Liver (tissue), 3 donors: ENCODE data around the gene MAPK6.

Experiments
- TAF1 ChIP-seq: conservative IDR thresholded peaks from 2 replicates; pipeline ENCODE4 v1.6.1; 2016; ENCODE audit warnings: antibody characterized with exemption, mild to moderate bottlenecking
- YY1 ChIP-seq: IDR thresholded peaks from 2 replicates; pipeline ENCODE4 v1.6.1; 2016; ENCODE audit warnings: antibody characterized with exemption, mild to moderate bottlenecking
- TF ChIP-seq, protein P1 (sequence below): IDR thresholded peaks from 2 replicates; pipeline ENCODE4 v1.6.1; 2016; ENCODE audit warnings: antibody characterized with exemption, mild to moderate bottlenecking
- TF ChIP-seq, protein P2 (sequence below): fragments of 150-350 bp; IDR thresholded peaks from 2 replicates; pipeline ENCODE4 v1.5.1; 2017; ENCODE audit warnings: improper control_type of control experiment, low read depth, low read length; ENCODE audit not compliant: missing input control
- donor health status: healthy.
- donor health status: healthy.

DNA sequence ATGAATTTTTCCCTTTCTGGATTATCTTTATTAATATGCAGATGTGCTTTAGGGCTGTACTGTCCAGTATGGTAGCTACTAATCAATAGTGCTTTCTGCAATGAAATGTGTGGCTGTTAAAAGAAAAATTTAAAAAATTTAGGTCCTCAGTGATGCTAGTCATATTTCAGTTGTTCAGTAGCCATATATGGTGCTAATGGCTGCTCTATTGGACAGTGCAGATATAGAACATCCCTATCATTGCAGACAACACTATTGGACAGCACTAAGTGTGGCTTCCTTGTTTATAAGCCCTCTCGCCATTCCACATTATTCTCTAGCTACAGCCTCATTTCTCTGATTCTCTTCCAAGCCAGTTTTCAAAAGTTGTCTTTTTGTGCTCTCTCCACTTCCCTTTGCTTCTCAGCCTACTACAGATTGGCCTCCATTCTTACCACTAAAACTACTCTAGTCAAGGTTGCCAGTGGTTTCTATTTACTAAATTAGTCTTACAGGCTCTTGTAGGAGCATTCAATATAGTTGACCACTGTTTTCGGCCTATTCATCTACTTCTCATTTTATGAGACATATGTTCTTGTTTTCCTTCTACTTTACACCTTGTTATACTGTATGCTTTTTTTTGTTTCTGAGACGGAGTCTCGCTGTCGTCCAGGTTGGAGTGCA, 9.5 kb downstream of the MAPK6 start:
- TF ChIP-seq, protein P1, sequence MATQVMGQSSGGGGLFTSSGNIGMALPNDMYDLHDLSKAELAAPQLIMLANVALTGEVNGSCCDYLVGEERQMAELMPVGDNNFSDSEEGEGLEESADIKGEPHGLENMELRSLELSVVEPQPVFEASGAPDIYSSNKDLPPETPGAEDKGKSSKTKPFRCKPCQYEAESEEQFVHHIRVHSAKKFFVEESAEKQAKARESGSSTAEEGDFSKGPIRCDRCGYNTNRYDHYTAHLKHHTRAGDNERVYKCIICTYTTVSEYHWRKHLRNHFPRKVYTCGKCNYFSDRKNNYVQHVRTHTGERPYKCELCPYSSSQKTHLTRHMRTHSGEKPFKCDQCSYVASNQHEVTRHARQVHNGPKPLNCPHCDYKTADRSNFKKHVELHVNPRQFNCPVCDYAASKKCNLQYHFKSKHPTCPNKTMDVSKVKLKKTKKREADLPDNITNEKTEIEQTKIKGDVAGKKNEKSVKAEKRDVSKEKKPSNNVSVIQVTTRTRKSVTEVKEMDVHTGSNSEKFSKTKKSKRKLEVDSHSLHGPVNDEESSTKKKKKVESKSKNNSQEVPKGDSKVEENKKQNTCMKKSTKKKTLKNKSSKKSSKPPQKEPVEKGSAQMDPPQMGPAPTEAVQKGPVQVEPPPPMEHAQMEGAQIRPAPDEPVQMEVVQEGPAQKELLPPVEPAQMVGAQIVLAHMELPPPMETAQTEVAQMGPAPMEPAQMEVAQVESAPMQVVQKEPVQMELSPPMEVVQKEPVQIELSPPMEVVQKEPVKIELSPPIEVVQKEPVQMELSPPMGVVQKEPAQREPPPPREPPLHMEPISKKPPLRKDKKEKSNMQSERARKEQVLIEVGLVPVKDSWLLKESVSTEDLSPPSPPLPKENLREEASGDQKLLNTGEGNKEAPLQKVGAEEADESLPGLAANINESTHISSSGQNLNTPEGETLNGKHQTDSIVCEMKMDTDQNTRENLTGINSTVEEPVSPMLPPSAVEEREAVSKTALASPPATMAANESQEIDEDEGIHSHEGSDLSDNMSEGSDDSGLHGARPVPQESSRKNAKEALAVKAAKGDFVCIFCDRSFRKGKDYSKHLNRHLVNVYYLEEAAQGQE: no peak
- TF ChIP-seq, protein P2, sequence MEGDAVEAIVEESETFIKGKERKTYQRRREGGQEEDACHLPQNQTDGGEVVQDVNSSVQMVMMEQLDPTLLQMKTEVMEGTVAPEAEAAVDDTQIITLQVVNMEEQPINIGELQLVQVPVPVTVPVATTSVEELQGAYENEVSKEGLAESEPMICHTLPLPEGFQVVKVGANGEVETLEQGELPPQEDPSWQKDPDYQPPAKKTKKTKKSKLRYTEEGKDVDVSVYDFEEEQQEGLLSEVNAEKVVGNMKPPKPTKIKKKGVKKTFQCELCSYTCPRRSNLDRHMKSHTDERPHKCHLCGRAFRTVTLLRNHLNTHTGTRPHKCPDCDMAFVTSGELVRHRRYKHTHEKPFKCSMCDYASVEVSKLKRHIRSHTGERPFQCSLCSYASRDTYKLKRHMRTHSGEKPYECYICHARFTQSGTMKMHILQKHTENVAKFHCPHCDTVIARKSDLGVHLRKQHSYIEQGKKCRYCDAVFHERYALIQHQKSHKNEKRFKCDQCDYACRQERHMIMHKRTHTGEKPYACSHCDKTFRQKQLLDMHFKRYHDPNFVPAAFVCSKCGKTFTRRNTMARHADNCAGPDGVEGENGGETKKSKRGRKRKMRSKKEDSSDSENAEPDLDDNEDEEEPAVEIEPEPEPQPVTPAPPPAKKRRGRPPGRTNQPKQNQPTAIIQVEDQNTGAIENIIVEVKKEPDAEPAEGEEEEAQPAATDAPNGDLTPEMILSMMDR: no peak
- TF ChIP-seq YY1 (no peak), TAF1 (no peak)
